Ishikawa (cell line): ENCODE data around the gene HOXB6.

ENCODE experiments used
- CEBPB ChIP-seq: IDR thresholded peaks from 2 replicates; pipeline ENCODE4 v1.6.1; 2012
- CREB1 ChIP-seq: IDR thresholded peaks from 2 replicates; pipeline ENCODE4 v1.6.1; 2012; ENCODE audit warnings: low read depth
- EGR1 ChIP-seq: IDR thresholded peaks from 2 replicates; pipeline ENCODE4 v1.6.1; 2012
- EP300 ChIP-seq: IDR thresholded peaks from 2 replicates; pipeline ENCODE4 v1.6.1; 2012; ENCODE audit warnings: borderline replicate concordance
- FOXM1 ChIP-seq: IDR thresholded peaks from 2 replicates; pipeline ENCODE4 v1.6.1; 2012; ENCODE audit warnings: low read depth, borderline replicate concordance
- NFIC ChIP-seq: IDR thresholded peaks from 2 replicates; pipeline ENCODE4 v1.6.1; 2012
- RAD21 ChIP-seq: IDR thresholded peaks from 2 replicates; pipeline ENCODE4 v1.6.1; 2012; ENCODE audit warnings: low read depth
- TAF1 ChIP-seq: IDR thresholded peaks from 2 replicates; pipeline ENCODE4 v1.6.1; 2012; ENCODE audit warnings: low read depth, mild to moderate bottlenecking
- TCF12 ChIP-seq: IDR thresholded peaks from 2 replicates; pipeline ENCODE4 v1.6.1; 2012; ENCODE audit warnings: low read depth
- TEAD4 ChIP-seq: IDR thresholded peaks from 2 replicates; pipeline ENCODE4 v1.6.1; 2012
- YY1 ChIP-seq: IDR thresholded peaks from 2 replicates; pipeline ENCODE4 v1.6.1; 2012; ENCODE audit warnings: low read depth
- ZBTB7A ChIP-seq: IDR thresholded peaks from 2 replicates; pipeline ENCODE4 v1.6.1; 2012; ENCODE audit warnings: low read depth
- TF ChIP-seq, protein P1 (sequence below): IDR thresholded peaks from 2 replicates; pipeline ENCODE4 v1.6.1; 2012; ENCODE audit warnings: low read depth, mild to moderate bottlenecking
- TF ChIP-seq, protein P2 (sequence below): IDR thresholded peaks from 2 replicates; pipeline ENCODE4 v1.6.1; 2012
- TF ChIP-seq, protein P3 (sequence below): IDR thresholded peaks from 2 replicates; pipeline ENCODE4 v1.6.1; 2012

HOXB6 gene

DNA sequence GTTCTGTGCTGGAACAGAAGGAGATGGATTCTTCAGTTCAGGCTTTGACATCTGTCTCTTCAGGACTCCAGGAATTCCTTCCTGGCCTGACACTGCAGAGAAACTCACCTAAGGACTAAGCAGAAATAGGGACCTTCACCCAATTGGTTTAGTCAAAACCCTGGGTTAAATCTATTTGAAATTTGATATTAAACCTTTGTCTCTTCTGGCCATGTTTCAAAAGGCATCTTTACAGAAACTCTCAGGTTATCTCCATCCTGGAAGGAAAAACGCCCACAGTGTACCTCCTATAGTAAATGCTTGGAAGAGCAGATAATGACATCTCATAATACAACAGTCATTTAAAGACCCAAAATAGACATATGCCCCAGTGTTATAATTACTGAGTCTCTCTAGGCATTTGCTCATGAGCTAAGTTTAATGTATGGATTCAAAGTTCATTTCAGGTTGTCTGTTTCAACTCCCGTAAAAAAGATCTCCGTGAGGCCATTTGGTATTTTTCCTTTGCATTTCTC lies 21.0 kb downstream of the HOXB6 start:
- TF ChIP-seq, protein P1, sequence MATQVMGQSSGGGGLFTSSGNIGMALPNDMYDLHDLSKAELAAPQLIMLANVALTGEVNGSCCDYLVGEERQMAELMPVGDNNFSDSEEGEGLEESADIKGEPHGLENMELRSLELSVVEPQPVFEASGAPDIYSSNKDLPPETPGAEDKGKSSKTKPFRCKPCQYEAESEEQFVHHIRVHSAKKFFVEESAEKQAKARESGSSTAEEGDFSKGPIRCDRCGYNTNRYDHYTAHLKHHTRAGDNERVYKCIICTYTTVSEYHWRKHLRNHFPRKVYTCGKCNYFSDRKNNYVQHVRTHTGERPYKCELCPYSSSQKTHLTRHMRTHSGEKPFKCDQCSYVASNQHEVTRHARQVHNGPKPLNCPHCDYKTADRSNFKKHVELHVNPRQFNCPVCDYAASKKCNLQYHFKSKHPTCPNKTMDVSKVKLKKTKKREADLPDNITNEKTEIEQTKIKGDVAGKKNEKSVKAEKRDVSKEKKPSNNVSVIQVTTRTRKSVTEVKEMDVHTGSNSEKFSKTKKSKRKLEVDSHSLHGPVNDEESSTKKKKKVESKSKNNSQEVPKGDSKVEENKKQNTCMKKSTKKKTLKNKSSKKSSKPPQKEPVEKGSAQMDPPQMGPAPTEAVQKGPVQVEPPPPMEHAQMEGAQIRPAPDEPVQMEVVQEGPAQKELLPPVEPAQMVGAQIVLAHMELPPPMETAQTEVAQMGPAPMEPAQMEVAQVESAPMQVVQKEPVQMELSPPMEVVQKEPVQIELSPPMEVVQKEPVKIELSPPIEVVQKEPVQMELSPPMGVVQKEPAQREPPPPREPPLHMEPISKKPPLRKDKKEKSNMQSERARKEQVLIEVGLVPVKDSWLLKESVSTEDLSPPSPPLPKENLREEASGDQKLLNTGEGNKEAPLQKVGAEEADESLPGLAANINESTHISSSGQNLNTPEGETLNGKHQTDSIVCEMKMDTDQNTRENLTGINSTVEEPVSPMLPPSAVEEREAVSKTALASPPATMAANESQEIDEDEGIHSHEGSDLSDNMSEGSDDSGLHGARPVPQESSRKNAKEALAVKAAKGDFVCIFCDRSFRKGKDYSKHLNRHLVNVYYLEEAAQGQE, result no peak
- no peak for TF ChIP-seq EGR1

DNA sequence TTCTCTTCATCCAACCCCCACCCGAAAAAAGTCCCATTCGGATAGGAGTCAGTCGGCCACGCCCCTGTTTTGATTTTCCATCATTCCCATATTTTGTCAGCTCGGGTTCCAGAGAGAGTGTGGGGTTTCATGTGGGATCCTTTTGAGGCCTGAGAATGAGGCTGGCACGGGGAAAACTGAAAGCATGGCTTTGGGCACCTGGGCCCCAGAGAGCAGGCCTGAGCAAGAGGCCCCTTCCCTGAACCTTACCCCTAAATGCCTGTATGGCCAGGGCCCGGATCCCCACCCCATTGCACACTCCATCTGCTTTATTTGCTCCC lies 22.1 kb downstream of the HOXB6 start:
- no peak for TF ChIP-seq NFIC
- TF ChIP-seq, protein P2, sequence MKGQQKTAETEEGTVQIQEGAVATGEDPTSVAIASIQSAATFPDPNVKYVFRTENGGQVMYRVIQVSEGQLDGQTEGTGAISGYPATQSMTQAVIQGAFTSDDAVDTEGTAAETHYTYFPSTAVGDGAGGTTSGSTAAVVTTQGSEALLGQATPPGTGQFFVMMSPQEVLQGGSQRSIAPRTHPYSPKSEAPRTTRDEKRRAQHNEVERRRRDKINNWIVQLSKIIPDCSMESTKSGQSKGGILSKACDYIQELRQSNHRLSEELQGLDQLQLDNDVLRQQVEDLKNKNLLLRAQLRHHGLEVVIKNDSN, result no peak
- TF ChIP-seq, protein P3, sequence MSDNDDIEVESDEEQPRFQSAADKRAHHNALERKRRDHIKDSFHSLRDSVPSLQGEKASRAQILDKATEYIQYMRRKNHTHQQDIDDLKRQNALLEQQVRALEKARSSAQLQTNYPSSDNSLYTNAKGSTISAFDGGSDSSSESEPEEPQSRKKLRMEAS, result no peak
- no peak for TF ChIP-seq TEAD4
- no peak for TF ChIP-seq CEBPB
- TF ChIP-seq FOXM1, result no peak
- TF ChIP-seq YY1, result no peak
- TF ChIP-seq EGR1, result no peak
- no peak for TF ChIP-seq TAF1
- TF ChIP-seq RAD21, result no peak
- no peak for TF ChIP-seq CREB1
- no peak for TF ChIP-seq EP300
- no peak for TF ChIP-seq ZBTB7A
- TF ChIP-seq, protein P1, result no peak
- no peak for TF ChIP-seq TCF12

DNA sequence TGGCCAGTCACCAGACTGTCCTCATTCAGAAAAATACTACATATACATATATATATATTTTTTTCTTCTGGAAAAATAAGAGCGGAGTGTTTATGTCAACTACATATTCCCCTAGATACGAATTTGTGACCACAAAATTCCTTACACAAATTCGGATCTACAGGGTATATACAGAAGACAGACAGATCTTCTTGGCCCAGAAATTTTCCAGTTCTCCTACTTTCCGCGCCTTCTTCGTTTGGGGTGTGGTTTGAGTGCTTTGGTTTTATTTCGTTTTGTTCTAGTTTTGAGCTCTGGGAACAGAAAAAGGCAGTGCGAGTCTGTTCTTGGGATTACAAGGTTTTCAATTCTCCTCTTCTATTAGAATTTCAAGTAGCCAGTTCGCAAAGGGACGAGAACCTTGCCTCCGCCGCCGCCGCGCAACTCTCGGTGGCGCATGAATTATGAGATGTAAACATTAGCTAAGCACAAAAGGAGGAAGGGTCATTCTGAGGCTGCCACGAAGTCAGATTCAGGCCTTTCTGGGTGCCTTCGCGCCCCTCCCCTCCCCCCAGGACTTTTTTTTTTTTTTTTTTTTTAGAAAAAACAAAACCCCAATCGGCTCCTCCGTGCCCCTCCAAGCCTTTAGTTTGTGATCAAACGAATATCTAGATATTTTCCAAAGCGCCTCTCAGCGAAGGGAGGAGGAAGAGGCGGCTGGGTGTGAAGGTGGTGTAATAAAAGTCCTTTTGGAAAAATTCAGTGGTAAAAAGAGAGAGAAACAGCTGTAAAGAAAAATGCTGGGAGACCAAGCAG lies 24.8 kb downstream of the HOXB6 start:
- no peak for TF ChIP-seq NFIC
- no peak for TF ChIP-seq CEBPB
- no peak for TF ChIP-seq TCF12
- TF ChIP-seq EP300, result no peak
- TF ChIP-seq, protein P2, result no peak
- no peak for TF ChIP-seq ZBTB7A
- TF ChIP-seq TEAD4, result no peak

DNA sequence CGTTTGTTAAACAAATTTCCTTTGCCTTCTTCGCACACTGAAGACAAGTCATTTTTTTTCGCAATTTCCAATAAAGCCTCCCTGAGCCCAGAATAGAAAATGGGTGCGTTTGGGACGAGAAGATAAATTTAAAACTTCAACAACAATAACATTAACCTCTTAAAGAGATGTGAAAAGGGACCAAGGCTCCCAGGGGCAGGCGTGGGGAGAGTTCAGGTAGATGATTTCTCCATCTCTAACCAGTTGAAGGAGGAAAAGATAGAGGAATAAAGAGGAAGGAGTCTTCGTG lies 25.4 kb downstream of the HOXB6 start:
- TF ChIP-seq, protein P3, result no peak
- no peak for TF ChIP-seq EGR1

DNA sequence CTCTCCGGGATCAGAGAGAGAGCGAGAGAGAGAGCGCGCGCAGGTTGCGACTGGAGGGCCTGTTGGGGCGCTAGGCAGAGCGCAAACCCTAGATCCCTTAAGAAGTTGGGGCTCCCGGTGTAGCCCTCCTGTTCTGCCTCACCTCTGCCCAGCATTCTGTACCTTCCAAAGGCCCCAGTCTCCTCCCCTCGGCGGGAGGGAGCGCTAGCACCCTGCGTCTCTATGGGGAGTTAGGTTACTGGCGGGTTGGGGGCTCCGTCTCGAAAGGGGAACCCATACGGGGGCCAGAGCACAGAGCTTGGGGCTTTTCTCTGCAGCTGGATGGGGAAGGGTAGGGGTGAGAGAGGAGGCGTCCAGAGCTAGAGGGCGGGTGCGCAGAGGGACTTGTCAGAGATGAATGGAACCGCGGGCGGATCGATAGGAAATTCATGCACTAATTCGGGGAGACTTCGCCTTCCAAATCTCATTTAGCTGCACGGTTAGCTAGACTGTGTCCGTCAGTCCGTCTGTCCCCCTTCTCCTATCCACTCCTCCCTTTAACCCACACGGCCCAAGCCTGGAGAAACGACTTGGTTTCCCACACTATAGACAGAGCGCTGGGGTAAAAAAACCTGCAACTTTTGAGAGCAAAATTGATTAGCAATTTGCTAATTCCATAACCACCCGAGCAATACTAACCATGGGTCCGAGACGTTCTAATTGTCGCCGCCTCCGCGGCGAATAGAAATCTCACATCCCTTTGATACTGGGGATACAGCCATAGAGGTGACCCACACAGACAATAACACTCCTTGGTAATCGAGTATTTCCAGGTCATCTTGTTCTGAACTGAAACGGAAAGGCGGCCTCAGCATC lies 25.9 kb downstream of the HOXB6 start:
- TF ChIP-seq, protein P2, result no peak
- TF ChIP-seq TEAD4 (no peak), NFIC (no peak), EP300 (no peak), TAF1 (no peak), EGR1 (no peak)

DNA sequence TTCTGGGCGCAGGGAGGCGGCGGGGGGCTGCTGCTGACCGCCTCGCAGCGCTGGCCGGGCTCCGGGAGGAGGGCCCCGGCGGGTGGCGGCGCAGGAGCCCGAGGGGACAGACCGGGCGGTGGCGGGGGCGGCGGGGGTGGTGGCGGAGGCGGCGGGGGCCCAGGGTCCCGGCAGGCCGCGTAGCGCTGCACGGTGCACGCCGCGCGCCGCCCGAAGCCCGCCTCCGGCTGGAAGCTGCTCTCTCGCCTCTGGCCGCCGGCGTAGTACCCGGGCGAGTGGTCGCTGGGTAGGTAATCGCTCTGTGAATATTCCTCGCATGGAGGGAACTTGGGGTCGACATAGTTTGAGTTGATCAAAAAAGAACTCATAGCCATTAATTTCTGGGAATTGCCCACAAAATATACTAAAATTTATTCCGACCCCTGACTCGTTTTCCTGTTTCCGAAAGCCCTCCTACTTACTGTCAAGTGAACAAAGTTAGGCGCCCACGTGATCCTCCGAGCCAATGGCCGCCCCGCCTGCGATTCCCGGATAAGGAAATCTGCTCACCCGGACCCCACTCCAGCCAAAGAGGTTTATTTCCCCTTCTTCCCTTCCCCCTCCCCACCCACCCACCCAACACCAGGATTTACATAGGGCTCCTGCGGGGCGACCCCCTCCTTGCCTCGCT lies 26.7 kb downstream of the HOXB6 start, which contains the start of gene HOXB4:
TSS of gene HOXB4 (minus strand) at position 405 of the 670 bp plus-strand sequence. CDS start at position 374, 31 bp downstream.
- TF ChIP-seq EGR1 (no peak), YY1 (no peak), ZBTB7A (no peak), CREB1 (no peak)
- TF ChIP-seq, protein P3, result no peak
- TF ChIP-seq, protein P2, result peak; percentile 89
